Vagina (tissue), 2 donors: Measurements from ENCODE around the gene SLC11A2.

Experiments used
- POLR2A ChIP-seq, 2 donors: fragments of 450-650 bp; IDR thresholded peaks; one replicate each; pipeline ENCODE4 v1.6.1; 2017; ENCODE audit warnings: antibody characterized with exemption in 2 of 2, mild to moderate bottlenecking in 2 of 2, moderate library complexity in 2 of 2
- POLR2AphosphoS5 ChIP-seq, 2 donors: sonication (generic); formaldehyde crosslinking; IDR thresholded peaks; one replicate each; pipeline ENCODE4 v1.9.0; 2017; ENCODE audit warnings: antibody characterized with exemption in 2 of 2, mild to moderate bottlenecking in 2 of 2, low read depth in 1 of 2; ENCODE audit not compliant: insufficient read depth in 1 of 2
- TF ChIP-seq, protein P1 (sequence below), 3 experiments: fragments of 450-650 bp in 2 of 3; fragments of 200-600 bp in 1 of 3; sonication (generic) in 1 of 3; IDR thresholded peaks; one replicate each; pipeline ENCODE4 v1.5.1; 2017 to 2019; ENCODE audit warnings: antibody characterized with exemption in 3 of 3, mild to moderate bottlenecking in 2 of 3, moderate library complexity in 2 of 3

- TF ChIP-seq, protein P1, sequence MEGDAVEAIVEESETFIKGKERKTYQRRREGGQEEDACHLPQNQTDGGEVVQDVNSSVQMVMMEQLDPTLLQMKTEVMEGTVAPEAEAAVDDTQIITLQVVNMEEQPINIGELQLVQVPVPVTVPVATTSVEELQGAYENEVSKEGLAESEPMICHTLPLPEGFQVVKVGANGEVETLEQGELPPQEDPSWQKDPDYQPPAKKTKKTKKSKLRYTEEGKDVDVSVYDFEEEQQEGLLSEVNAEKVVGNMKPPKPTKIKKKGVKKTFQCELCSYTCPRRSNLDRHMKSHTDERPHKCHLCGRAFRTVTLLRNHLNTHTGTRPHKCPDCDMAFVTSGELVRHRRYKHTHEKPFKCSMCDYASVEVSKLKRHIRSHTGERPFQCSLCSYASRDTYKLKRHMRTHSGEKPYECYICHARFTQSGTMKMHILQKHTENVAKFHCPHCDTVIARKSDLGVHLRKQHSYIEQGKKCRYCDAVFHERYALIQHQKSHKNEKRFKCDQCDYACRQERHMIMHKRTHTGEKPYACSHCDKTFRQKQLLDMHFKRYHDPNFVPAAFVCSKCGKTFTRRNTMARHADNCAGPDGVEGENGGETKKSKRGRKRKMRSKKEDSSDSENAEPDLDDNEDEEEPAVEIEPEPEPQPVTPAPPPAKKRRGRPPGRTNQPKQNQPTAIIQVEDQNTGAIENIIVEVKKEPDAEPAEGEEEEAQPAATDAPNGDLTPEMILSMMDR (IDR thresholded peaks at IDR 0.05), result no peak
- TF ChIP-seq POLR2A (IDR thresholded peaks at IDR 0.05), result no peak
- no peak for TF ChIP-seq POLR2AphosphoS5 (IDR thresholded peaks at IDR 0.05; ENCODE audit: insufficient read depth in 1 of 2, low read depth in 1 of 2)
Measured at GRCh38 chr12:50988051-50988450, 38.1 kb downstream of the SLC11A2 start.
